Mesothelial cell of epicardium (in vitro differentiated cells): ENCODE results near the gene MCUR1. TPM values are rescaled to one million over a fixed set of nuclear protein-coding genes. Genes with fewer than 3 reads are reported as not detected.

Experiments used
- DNase-seq, 2 experiments: peaks; one replicate each; pipeline ENCODE4 v3.0.0; 2021; ENCODE audit warnings: low spot score in 2 of 2; ENCODE audit not compliant: unreplicated experiment in 2 of 2
- H3K27ac Mint-ChIP-seq: 2 replicates; pipeline ENCODE4 v1.8.0; 2021; ENCODE audit warnings: mixed read lengths
- H3K27me3 Mint-ChIP-seq: 2 replicates; pipeline ENCODE4 v1.8.0; 2021; ENCODE audit warnings: low read depth, mixed read lengths
- H3K36me3 Mint-ChIP-seq: 2 replicates; pipeline ENCODE4 v1.8.0; 2021; ENCODE audit warnings: mixed read lengths
- H3K4me1 Mint-ChIP-seq: 2 replicates; pipeline ENCODE4 v1.8.0; 2021; ENCODE audit warnings: mixed read lengths
- H3K4me3 Mint-ChIP-seq: 2 replicates; pipeline ENCODE4 v1.8.0; 2021; ENCODE audit warnings: mild to moderate bottlenecking, moderate library complexity, mixed read lengths
- H3K9me3 Mint-ChIP-seq: 2 replicates; pipeline ENCODE4 v1.8.0; 2021; ENCODE audit warnings: mixed read lengths
- total RNA-seq: library from RNA; stranded (reverse); gene quantifications from 3 replicates; pipeline ENCODE4 v1.2.1, GENCODE V29; 2021
- TF ChIP-seq, protein P1 (sequence below): fragments of 200-600 bp; sonication (generic); IDR thresholded peaks from one replicate; pipeline ENCODE4 v1.5.0; 2021; ENCODE audit warnings: antibody characterized with exemption; ENCODE audit not compliant: unreplicated experiment

Gene MCUR1
- total RNA-seq, 1 donor from 2014 or later, result 21.7 TPM

DNA sequence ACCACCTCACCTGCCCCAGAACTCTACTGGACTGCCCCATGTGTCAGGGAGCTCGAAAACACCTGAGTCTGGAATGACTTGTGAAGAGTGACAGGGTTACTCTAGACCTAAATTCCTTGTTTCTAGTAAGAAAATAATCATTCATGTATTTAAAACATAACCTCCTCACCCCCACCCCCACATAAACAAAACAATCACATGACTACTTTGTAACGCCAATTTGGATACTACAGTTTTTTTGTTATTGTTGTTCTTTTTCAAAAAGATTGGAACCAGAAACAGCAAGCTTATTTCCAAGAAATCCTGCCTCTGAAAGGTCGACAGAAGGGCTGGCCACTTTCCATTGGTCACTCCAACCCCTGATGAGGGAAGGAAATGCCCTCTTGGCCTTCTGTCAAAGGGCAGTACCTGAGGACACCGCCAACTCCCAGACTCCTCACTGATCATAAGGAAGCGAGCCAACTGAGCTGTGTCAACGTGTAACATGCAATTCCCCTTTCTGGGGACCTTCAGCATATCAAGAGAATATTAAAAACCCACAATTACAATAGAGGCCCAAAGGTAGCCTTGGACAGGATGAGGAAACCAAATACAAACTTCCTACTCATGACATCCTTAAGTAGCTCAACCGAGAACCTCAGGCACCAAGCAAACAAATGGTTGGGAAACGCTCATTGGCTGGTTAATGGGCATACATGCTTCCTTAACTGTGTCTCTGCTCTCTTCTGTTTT, 2.6 kb downstream of the MCUR1 start:
- Mint-ChIP-seq H3K4me3 (no peak overlapping the region), H3K4me1 (peaks cover 27% of the 10 kb centered on the region), H3K36me3 (peaks cover 8% of the 10 kb centered on the region), H3K9me3 (no peaks in the 10 kb centered on the region), H3K27ac (no peak overlapping the region), H3K27me3 (no peaks in the 10 kb centered on the region)
- no peak for DNase-seq
- TF ChIP-seq, protein P1, sequence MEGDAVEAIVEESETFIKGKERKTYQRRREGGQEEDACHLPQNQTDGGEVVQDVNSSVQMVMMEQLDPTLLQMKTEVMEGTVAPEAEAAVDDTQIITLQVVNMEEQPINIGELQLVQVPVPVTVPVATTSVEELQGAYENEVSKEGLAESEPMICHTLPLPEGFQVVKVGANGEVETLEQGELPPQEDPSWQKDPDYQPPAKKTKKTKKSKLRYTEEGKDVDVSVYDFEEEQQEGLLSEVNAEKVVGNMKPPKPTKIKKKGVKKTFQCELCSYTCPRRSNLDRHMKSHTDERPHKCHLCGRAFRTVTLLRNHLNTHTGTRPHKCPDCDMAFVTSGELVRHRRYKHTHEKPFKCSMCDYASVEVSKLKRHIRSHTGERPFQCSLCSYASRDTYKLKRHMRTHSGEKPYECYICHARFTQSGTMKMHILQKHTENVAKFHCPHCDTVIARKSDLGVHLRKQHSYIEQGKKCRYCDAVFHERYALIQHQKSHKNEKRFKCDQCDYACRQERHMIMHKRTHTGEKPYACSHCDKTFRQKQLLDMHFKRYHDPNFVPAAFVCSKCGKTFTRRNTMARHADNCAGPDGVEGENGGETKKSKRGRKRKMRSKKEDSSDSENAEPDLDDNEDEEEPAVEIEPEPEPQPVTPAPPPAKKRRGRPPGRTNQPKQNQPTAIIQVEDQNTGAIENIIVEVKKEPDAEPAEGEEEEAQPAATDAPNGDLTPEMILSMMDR, result no peak

DNA sequence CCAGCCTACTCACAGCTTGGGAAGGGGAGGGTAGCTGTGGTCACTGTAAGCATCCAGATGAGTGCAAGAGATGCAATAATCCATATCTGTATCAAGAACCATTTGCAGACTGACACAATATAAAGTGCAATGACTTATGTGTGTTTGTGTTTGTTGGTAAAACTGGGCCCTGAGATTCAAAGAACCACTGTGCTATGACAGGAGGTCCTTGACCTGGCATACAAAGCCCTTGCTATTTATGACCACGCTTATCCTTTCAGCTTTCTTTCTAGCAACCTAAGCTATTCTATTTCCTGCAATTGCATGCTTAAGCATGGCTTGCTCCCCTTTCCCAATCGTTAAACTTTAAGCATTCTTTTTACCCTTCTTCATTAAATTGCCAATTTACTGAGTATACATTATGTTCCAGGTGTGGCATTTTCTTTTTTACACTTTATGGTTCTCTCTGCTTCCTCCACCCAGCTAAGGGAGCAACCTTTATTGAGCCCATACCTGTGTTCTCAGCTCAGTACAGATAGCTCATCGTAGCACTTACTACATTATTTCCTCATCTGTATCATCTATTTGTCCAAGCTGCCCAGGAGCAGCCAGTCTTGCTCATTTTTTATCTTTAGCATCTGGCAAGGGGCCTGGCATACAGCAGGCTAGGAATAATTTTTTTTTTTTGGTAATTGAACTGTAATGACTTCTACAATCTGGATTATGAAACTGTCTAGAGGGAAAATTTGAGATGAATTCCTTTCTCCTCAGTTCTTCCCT, 3.5 kb downstream of the MCUR1 start:
- Mint-ChIP-seq H3K27me3 (no peaks in the 10 kb centered on the region), H3K27ac (no peak overlapping the region), H3K36me3 (peaks cover 12% of the 10 kb centered on the region), H3K4me3 (no peak overlapping the region), H3K4me1 (peaks cover 27% of the 10 kb centered on the region), H3K9me3 (no peaks in the 10 kb centered on the region)
- TF ChIP-seq, protein P1, result no peak
- no peak for DNase-seq

DNA sequence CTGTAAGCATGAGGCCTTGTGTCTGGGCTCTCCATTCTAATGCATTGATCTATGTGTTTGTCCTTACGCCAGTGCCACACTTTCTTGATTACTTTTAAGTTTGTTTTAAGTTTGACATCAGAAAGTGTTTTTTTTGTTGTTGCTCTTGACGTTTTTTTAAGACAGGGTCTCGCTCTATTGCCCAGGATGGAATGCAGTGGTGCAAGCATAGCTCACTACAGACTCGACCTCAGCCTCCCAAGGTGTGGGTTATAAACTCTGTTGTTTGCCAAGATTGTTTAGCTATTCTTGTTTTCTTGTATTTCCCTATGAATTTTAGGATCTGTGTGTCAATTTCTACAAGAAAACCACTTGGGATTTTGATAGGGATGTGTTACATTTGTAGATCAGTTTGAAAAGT, 5.6 kb downstream of the MCUR1 start:
- H3K9me3 Mint-ChIP-seq, result no peaks in the 10 kb centered on the region
- H3K4me1 Mint-ChIP-seq, result peaks cover 22% of the 10 kb centered on the region
- no peak overlapping the region for H3K27ac Mint-ChIP-seq
- no peak overlapping the region for H3K4me3 Mint-ChIP-seq
- DNase-seq, result no peak
- H3K27me3 Mint-ChIP-seq, result no peaks in the 10 kb centered on the region
- TF ChIP-seq, protein P1, result no peak
- H3K36me3 Mint-ChIP-seq, result peaks cover 21% of the 10 kb centered on the region

DNA sequence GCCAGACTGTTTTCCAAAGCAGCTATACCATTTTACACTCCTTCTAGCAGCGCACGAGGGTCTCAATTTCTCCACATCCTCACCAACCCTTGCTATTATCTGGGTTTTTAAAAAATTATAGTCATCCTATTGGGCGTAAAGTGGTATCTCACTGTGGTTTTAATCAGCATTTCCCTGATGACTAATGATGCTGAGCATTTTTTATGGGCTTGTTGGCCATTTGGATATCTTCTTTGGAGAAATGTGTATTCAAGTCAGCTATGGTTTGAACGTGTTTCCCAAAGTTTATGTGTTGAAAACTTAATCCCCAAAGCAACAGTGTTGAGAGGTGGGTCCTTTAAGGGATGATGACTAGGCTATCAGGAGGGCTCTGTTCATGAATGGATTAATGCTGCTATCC, 6.7 kb downstream of the MCUR1 start:
- Mint-ChIP-seq H3K27ac (no peak overlapping the region), H3K4me1 (peaks cover 13% of the 10 kb centered on the region), H3K36me3 (peaks cover 27% of the 10 kb centered on the region)

DNA sequence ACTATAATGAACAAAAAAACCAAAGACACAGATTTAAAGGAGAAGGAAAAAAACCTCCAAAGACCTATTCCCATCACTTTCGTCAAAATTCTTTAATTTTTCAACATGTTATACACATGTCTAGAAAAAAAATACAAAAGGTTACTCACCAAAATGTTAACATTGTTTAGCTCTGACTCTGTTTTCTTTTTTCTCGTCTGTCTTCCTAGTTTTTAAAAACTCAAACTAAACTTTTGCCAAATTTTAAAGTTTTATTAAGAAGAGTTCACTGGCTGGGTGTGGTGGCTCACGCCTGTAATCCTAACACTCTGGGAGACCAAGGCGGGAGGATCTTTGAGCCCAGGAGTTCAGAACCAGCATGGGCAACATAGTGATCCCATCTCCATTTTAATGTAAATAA, 10.8 kb downstream of the MCUR1 start:
- Mint-ChIP-seq H3K9me3 (no peaks in the 10 kb centered on the region), H3K4me1 (no peaks in the 10 kb centered on the region), H3K36me3 (peaks cover 37% of the 10 kb centered on the region), H3K27me3 (no peaks in the 10 kb centered on the region), H3K27ac (no peak overlapping the region), H3K4me3 (no peak overlapping the region)
- DNase-seq, result no peak
- TF ChIP-seq, protein P1, result no peak

More for the DNA sequence above, 6.7 kb downstream of the MCUR1 start:
- Mint-ChIP-seq H3K9me3 (no peaks in the 10 kb centered on the region), H3K27me3 (no peaks in the 10 kb centered on the region), H3K4me3 (no peak overlapping the region)
- TF ChIP-seq, protein P1, result no peak
- no peak for DNase-seq
